Neural cell (in vitro differentiated cells): Measurements from ENCODE around the gene CABYR. TPM values are rescaled to one million over a fixed set of nuclear protein-coding genes. Genes with fewer than 3 reads are reported as not detected.

Source experiments
- H2AFZ ChIP-seq: fragments of 200-600, 300-800 bp; sonication (generic), shearing (Covaris generic); 2 replicates; pipeline ENCODE4 v1.6.0; 2014; ENCODE audit warnings: low read depth, mild to moderate bottlenecking, antibody characterized with exemption, low read length, moderate library complexity
- H3F3A ChIP-seq: fragments of 200-600 bp; shearing (Covaris generic); 2 replicates; pipeline ENCODE4 v1.6.1; 2016; ENCODE audit warnings: mild to moderate bottlenecking, moderate library complexity, mixed read lengths, antibody characterized with exemption, low read length; ENCODE audit not compliant: insufficient read depth, poor library complexity, severe bottlenecking
- H3K27ac ChIP-seq: fragments of 200-600, 300-800 bp; sonication (generic), shearing (Covaris generic); 2 replicates; pipeline ENCODE4 v1.5.1; 2014; ENCODE audit warnings: mild to moderate bottlenecking, low read length, moderate library complexity
- H3K27me3 ChIP-seq: fragments of 300-800, 200-600 bp; sonication (generic), shearing (Covaris generic); 2 replicates; pipeline ENCODE4 v1.6.0; 2014; ENCODE audit warnings: mild to moderate bottlenecking, low read depth, low read length, moderate library complexity; ENCODE audit not compliant: insufficient read depth
- H3K36me3 ChIP-seq: fragments of 300-800, 200-600 bp; sonication (generic), shearing (Covaris generic); 2 replicates; pipeline ENCODE4 v1.5.1; 2014; ENCODE audit warnings: mild to moderate bottlenecking, antibody characterized with exemption, low read length, moderate library complexity; ENCODE audit not compliant: insufficient read depth
- H3K4me2 ChIP-seq: fragments of 300-800, 200-600 bp; sonication (generic), shearing (Covaris generic); 2 replicates; pipeline ENCODE4 v1.6.0; 2014; ENCODE audit warnings: mild to moderate bottlenecking, low read length
- H3K4me3 ChIP-seq: fragments of 300-800, 200-600 bp; sonication (generic), shearing (Covaris generic); 2 replicates; pipeline ENCODE4 v1.5.1; 2014; ENCODE audit warnings: mild to moderate bottlenecking, low read length, moderate library complexity
- H3K79me2 ChIP-seq: fragments of 200-600 bp; shearing (Covaris generic); replicated peaks from 2 replicates; pipeline ENCODE4 v1.6.0; 2014; ENCODE audit warnings: mild to moderate bottlenecking, low read length, moderate library complexity; ENCODE audit not compliant: insufficient read depth
- H3K9ac ChIP-seq: fragments of 300-800, 200-600 bp; sonication (generic), shearing (Covaris generic); 2 replicates; pipeline ENCODE4 v1.6.1; 2016; ENCODE audit warnings: mild to moderate bottlenecking, low read length, mixed read lengths
- H3K9me2 ChIP-seq: fragments of 200-600 bp; shearing (Covaris generic); 2 replicates; pipeline ENCODE4 v1.6.1; 2016; ENCODE audit warnings: mild to moderate bottlenecking, low read length, mixed read lengths; ENCODE audit not compliant: insufficient read depth
- H3K9me3 ChIP-seq: fragments of 200-600, 300-800 bp; sonication (generic), shearing (Covaris generic); 2 replicates; pipeline ENCODE4 v1.6.1; 2016; ENCODE audit warnings: mild to moderate bottlenecking, mixed run types, low read length, moderate library complexity, mixed read lengths
- H4K20me1 ChIP-seq: fragments of 200-600 bp; shearing (Covaris generic); 2 replicates; pipeline ENCODE4 v1.6.1; 2016; ENCODE audit warnings: mild to moderate bottlenecking, mixed run types; ENCODE audit not compliant: insufficient read depth
- EP300 ChIP-seq: fragments of 450-650 bp; conservative IDR thresholded peaks from 2 replicates; pipeline ENCODE4 v1.6.1; 2014; ENCODE audit warnings: antibody characterized with exemption, mild to moderate bottlenecking, moderate library complexity; ENCODE audit not compliant: poor library complexity, severe bottlenecking
- EZH2 ChIP-seq: fragments of 200-600, 300-800 bp; shearing (Covaris generic), sonication (generic); IDR thresholded peaks from 2 replicates; pipeline ENCODE4 v1.6.1; 2014; ENCODE audit warnings: antibody characterized with exemption, low read length, borderline replicate concordance, mild to moderate bottlenecking; ENCODE audit not compliant: insufficient read depth, poor library complexity, severe bottlenecking
- MXI1 ChIP-seq: fragments of 450-650 bp; conservative IDR thresholded peaks from 2 replicates; pipeline ENCODE4 v1.6.1; 2014; ENCODE audit warnings: antibody characterized with exemption, mild to moderate bottlenecking; ENCODE audit not compliant: poor library complexity, severe bottlenecking
- POLR2AphosphoS5 ChIP-seq: IDR thresholded peaks from 2 replicates; pipeline ENCODE4 v1.6.1; 2012
- RAD21 ChIP-seq: fragments of 450-650 bp; conservative IDR thresholded peaks from 2 replicates; pipeline ENCODE4 v1.6.1; 2014; ENCODE audit warnings: antibody characterized with exemption, mild to moderate bottlenecking, moderate library complexity
- SMC3 ChIP-seq: fragments of 450-650 bp; conservative IDR thresholded peaks from 2 replicates; pipeline ENCODE4 v1.6.1; 2014; ENCODE audit warnings: antibody characterized with exemption, mild to moderate bottlenecking, moderate library complexity; ENCODE audit not compliant: poor library complexity
- TAF1 ChIP-seq: IDR thresholded peaks from 2 replicates; pipeline ENCODE4 v1.6.1; 2012; ENCODE audit warnings: low read depth
- polyA plus RNA-seq: library from polyadenylated mRNA; depleted of rRNA; stranded (reverse); fragments of >200 nt; gene quantifications from 2 replicates; pipeline ENCODE4 v1.2.3, GENCODE V29; 2014
- TF ChIP-seq, protein P1 (sequence below): fragments of 450-650 bp; IDR thresholded peaks from 2 replicates; pipeline ENCODE4 v1.5.1; 2014; ENCODE audit warnings: antibody characterized with exemption, mild to moderate bottlenecking, moderate library complexity; ENCODE audit not compliant: poor library complexity, severe bottlenecking
- TF ChIP-seq, protein P2 (sequence below): IDR thresholded peaks from 2 replicates; pipeline ENCODE4 v1.6.1; 2012; ENCODE audit warnings: borderline replicate concordance

Gene CABYR
- polyA plus RNA-seq, 1 donor from 2014 or later, result 6.9 TPM

DNA sequence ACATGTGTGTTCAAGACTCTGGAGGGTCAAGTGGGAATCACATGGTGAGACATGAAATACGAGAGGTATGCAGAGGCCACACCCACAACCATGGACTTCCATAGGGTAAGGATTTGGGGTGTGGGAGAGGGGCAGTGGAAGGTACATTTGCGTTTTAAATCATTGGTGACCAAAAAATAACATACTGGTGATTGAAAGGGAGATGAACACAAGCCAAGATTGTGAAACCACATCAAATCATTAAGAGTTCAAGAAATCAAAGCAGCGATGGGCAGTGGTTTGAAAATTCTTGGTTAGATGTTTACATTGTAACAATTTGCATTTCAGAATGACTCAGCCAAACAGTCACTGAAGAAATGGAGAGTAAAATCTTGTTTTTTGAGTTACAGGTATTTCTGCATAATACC is 1.9 kb upstream of the CABYR start:
- H3K9me3 ChIP-seq, result no peaks in the 10 kb centered on the region
- no peaks in the 10 kb centered on the region for H3F3A ChIP-seq
- no peak overlapping the region for H3K27ac ChIP-seq
- no peak overlapping the region for H3K9ac ChIP-seq
- H3K4me2 ChIP-seq, result no peak overlapping the region
- H2AFZ ChIP-seq, result no peak overlapping the region
- no peaks in the 10 kb centered on the region for H3K79me2 ChIP-seq
- no peaks in the 10 kb centered on the region for H3K9me2 ChIP-seq
- H4K20me1 ChIP-seq, result no peaks in the 10 kb centered on the region
- TF ChIP-seq SMC3 (no peak), TAF1 (no peak), RAD21 (no peak), EP300 (no peak), MXI1 (no peak), POLR2AphosphoS5 (no peak), EZH2 (no peak)
- TF ChIP-seq, protein P1, sequence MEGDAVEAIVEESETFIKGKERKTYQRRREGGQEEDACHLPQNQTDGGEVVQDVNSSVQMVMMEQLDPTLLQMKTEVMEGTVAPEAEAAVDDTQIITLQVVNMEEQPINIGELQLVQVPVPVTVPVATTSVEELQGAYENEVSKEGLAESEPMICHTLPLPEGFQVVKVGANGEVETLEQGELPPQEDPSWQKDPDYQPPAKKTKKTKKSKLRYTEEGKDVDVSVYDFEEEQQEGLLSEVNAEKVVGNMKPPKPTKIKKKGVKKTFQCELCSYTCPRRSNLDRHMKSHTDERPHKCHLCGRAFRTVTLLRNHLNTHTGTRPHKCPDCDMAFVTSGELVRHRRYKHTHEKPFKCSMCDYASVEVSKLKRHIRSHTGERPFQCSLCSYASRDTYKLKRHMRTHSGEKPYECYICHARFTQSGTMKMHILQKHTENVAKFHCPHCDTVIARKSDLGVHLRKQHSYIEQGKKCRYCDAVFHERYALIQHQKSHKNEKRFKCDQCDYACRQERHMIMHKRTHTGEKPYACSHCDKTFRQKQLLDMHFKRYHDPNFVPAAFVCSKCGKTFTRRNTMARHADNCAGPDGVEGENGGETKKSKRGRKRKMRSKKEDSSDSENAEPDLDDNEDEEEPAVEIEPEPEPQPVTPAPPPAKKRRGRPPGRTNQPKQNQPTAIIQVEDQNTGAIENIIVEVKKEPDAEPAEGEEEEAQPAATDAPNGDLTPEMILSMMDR, result no peak
- TF ChIP-seq, protein P2, sequence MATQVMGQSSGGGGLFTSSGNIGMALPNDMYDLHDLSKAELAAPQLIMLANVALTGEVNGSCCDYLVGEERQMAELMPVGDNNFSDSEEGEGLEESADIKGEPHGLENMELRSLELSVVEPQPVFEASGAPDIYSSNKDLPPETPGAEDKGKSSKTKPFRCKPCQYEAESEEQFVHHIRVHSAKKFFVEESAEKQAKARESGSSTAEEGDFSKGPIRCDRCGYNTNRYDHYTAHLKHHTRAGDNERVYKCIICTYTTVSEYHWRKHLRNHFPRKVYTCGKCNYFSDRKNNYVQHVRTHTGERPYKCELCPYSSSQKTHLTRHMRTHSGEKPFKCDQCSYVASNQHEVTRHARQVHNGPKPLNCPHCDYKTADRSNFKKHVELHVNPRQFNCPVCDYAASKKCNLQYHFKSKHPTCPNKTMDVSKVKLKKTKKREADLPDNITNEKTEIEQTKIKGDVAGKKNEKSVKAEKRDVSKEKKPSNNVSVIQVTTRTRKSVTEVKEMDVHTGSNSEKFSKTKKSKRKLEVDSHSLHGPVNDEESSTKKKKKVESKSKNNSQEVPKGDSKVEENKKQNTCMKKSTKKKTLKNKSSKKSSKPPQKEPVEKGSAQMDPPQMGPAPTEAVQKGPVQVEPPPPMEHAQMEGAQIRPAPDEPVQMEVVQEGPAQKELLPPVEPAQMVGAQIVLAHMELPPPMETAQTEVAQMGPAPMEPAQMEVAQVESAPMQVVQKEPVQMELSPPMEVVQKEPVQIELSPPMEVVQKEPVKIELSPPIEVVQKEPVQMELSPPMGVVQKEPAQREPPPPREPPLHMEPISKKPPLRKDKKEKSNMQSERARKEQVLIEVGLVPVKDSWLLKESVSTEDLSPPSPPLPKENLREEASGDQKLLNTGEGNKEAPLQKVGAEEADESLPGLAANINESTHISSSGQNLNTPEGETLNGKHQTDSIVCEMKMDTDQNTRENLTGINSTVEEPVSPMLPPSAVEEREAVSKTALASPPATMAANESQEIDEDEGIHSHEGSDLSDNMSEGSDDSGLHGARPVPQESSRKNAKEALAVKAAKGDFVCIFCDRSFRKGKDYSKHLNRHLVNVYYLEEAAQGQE, result no peak
- peaks cover 11% of the 10 kb centered on the region for H3K36me3 ChIP-seq
- peaks cover 3% of the 10 kb centered on the region for H3K27me3 ChIP-seq
- H3K4me3 ChIP-seq, result no peak overlapping the region

DNA sequence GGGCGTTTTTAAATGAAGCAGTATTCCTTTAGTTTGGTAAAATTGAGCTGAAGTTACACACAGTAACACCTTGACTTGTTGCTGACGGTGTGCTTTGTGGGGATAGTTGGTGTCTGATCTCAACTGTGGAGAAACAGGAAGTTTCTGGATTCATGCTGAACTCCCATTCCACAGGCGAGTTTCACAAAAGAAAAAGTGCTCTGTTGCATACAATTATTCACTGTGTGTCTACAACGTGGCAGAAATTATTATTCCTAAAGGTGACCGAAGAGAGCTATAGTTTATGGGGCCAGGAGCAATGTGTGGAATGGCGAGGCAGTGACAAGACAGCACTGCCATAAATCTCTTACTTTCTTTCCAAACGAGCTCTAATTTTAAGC is 463 bp upstream of the CABYR start:
- Histone ChIP-seq H3K36me3 (no peaks in the 10 kb centered on the region), H3K9me3 (no peaks in the 10 kb centered on the region), H3K9me2 (no peaks in the 10 kb centered on the region), H3K27ac (peak overlapping the region; percentile 3), H4K20me1 (no peaks in the 10 kb centered on the region), H3K79me2 (no peaks in the 10 kb centered on the region), H2AFZ (peak overlapping the region; percentile 40), H3K27me3 (peaks cover 3% of the 10 kb centered on the region), H3K9ac (peak overlapping the region; percentile 60), H3K4me2 (no peak overlapping the region), H3K4me3 (peak overlapping the region; percentile 72), H3F3A (no peaks in the 10 kb centered on the region)
- TF ChIP-seq EZH2 (no peak), POLR2AphosphoS5 (no peak), MXI1 (no peak), TAF1 (no peak), SMC3 (no peak), RAD21 (no peak), EP300 (no peak)
- TF ChIP-seq, protein P2, result no peak
- TF ChIP-seq, protein P1, result no peak
